Measurements from ENCODE around the gene GLP1R.

The GLP1R gene

GRCh38 chr6:39068391-39068790 lies 19.8 kb downstream of the GLP1R start:
- CTCF ChIA-PET, result no interaction called here
- POLR2A ChIA-PET, result no interaction called here
- no peak for TF ChIP-seq CTCF (IDR thresholded peaks at IDR 0.05; ENCODE audit: control extremely low read depth, extremely low read depth, low read depth, missing control alignments)
- no peak for DNase-seq (ENCODE audit: extremely low spot score)

DNA sequence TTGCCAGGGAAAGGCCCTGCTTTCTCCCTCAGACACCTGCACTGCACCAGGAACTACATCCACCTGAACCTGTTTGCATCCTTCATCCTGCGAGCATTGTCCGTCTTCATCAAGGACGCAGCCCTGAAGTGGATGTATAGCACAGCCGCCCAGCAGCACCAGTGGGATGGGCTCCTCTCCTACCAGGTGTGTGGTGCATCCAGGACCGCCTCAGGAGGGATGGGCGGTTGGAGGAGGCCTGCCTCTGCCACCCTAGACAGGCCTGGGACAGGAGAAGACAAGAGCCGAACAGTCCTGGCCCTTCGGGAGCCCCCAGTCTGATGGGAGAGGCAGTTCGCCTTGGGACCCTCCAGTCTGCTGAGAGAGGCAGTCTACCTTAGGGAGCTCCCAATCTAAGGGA lies 24.2 kb downstream of the GLP1R start:
- DNase-seq (ENCODE audit: extremely low spot score), result no peak
- CTCF ChIA-PET, result interaction anchor here (1.3 kb wide), 1 partner anchor 43 kb away, joined by 3 read pairs; no protein-coding TSS in a partner anchor
- POLR2A ChIA-PET, result no interaction called here
- TF ChIP-seq CTCF (IDR thresholded peaks at IDR 0.05; ENCODE audit: control extremely low read depth, extremely low read depth, low read depth, missing control alignments), result no peak

GRCh38 chr6:39073471-39074355 lies 25.1 kb downstream of the GLP1R start:
- CTCF ChIA-PET, result interaction anchor here (1.3 kb wide), 1 partner anchor 44 kb away, joined by 3 read pairs; no protein-coding TSS in a partner anchor
- POLR2A ChIA-PET, result no interaction called here
- no peak for TF ChIP-seq CTCF (IDR thresholded peaks at IDR 0.05; ENCODE audit: control extremely low read depth, extremely low read depth, low read depth, missing control alignments)
- DNase-seq (ENCODE audit: extremely low spot score), result no peak

DNA sequence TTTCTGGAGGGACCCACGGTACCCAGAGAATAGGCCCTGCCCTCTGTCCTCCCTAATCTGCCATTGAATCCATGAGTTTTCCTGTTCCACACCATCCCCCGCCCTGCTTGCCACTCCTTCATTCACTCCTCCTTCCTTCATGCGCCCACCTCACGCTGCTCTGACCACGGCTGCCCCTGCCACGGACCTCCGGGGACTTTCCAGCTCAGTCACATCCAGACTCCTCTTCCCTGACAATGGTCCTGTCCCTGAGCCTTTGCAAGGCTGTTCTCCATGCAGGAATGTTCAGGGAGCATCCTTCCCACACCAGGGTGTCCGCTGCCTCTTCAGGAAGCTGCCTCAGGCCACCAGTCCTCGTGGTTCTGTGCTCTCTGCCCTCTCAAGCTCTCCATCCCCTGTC lies 25.9 kb downstream of the GLP1R start:
- ChIA-PET CTCF (interaction anchor here (1.4 kb wide), 1 partner anchor 9 kb away, joined by 3 read pairs; no protein-coding TSS in a partner anchor), POLR2A (no interaction called here)
- DNase-seq (ENCODE audit: extremely low spot score), result no peak
- TF ChIP-seq CTCF (IDR thresholded peaks at IDR 0.05; ENCODE audit: control extremely low read depth, extremely low read depth, low read depth, missing control alignments), result no peak

DNA sequence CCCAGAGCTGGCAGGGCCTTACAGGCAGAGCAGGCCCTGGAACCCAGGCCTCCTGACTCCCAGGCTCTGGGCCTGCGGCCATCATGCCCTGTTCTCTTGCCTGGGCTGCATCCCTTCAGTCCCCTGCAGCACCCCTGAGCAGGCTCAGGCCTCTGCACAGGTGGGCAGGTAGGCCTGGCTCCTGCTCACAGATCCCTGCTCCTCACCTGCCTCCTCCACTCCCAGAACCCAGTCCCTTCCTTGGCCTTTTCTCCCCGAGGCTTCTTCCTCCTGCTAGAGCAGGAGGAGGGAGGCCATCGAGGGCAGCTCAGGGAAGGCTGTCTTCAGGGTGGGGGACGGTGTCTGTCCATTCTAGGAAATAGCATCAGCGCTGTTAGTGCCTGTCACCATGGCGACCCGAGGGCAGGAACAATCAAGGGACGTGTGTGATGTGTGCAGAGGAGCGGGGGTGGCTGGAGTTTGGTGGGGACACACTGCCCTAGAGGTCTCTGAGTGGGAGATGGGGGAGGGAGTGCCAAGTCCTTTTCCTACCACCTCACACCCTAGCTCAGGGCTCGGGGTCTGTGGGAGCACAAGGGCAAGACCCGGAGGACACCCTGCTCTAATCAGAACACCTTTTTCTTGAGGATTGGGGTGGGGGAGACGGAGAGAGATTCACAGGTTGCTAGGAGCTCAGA lies 26.6 kb downstream of the GLP1R start:
- POLR2A ChIA-PET, result no interaction called here
- no peak for DNase-seq (ENCODE audit: extremely low spot score)
- CTCF ChIA-PET, result interaction anchor here (1.4 to 2.1 kb wide), 2 partner anchors 9 to 13 kb away, joined by 3 to 6 read pairs; no protein-coding TSS in a partner anchor
- no peak for TF ChIP-seq CTCF (IDR thresholded peaks at IDR 0.05; ENCODE audit: control extremely low read depth, extremely low read depth, low read depth, missing control alignments)

- no peak for TF ChIP-seq CTCF (IDR thresholded peaks at IDR 0.05; ENCODE audit: control extremely low read depth, extremely low read depth, low read depth, missing control alignments)
- ChIA-PET CTCF (interaction anchor here (1.1 to 2.1 kb wide), 3 partner anchors 8 to 14 kb away, joined by 3 to 6 read pairs (median 4); no protein-coding TSS in a partner anchor), POLR2A (no interaction called here)
- DNase-seq (ENCODE audit: extremely low spot score), result no peak
Observed at GRCh38 chr6:39075807-39076622, 27.4 kb downstream of the GLP1R start.

Measured in GM10248 (cell line).